Measurements from ENCODE around the gene KIF17.

DNA sequence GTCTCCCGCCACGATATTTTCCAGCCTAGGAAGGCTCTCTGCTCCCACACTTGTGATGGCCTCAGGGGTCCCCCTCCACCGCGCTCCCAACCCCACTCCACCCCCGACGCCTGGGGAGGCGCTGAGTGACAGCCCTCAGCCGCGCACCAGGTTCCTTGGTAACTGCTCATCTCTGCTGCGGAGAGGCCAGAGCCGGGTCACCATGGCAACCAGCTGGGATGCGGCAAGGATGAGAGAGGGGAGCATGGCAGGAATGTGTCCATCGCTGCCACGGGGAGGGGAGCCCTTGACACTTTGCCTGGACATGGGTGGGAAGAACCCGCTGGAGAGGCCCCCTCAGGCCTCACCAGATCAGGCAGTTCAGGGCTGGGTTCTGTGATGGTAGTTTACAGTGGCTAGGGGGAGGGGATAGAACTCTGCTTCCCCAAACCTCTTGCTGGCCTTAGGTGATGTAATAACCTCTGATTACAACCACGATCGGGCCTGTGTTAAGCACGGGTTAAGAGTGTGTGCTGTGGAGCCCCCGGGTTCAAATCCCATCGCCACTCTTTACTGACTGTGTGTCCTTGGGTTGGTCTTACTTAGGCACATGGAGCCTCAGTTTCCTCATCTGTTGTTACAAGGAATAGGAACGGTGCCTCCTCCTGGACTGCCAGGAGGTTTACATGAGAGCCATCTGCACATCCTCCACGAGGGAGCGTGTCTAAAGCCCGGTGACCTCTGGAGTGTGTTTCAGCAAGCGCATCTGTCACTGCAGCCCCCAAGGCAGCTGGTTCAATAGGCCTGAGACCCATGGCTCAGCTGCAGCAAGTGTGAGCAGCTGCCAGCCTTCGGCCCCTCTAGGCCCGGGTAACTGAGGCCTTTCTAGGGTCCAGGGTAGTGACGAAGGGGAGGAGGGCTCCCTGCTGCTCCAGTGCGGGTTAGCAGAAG is 6.3 kb downstream of the KIF17 start:
- TF ChIP-seq, protein P1, sequence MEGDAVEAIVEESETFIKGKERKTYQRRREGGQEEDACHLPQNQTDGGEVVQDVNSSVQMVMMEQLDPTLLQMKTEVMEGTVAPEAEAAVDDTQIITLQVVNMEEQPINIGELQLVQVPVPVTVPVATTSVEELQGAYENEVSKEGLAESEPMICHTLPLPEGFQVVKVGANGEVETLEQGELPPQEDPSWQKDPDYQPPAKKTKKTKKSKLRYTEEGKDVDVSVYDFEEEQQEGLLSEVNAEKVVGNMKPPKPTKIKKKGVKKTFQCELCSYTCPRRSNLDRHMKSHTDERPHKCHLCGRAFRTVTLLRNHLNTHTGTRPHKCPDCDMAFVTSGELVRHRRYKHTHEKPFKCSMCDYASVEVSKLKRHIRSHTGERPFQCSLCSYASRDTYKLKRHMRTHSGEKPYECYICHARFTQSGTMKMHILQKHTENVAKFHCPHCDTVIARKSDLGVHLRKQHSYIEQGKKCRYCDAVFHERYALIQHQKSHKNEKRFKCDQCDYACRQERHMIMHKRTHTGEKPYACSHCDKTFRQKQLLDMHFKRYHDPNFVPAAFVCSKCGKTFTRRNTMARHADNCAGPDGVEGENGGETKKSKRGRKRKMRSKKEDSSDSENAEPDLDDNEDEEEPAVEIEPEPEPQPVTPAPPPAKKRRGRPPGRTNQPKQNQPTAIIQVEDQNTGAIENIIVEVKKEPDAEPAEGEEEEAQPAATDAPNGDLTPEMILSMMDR (IDR thresholded peaks at IDR 0.05): no peak
- TF ChIP-seq POLR2A (IDR thresholded peaks at IDR 0.05): no peak
